Nephron progenitor cell (in vitro differentiated cells): ENCODE data around the gene SHROOM3.
A peak's percentile ranks its signal among the peaks of the same experiment; 100 is the strongest.

Experiments used
- DNase-seq: peaks from one replicate; pipeline ENCODE4 v3.0.0; 2021
- H3K27ac Mint-ChIP-seq: 2 replicates; pipeline ENCODE4 v1.8.0; 2021; ENCODE audit warnings: mild to moderate bottlenecking, moderate library complexity, mixed read lengths
- H3K27me3 Mint-ChIP-seq: 2 replicates; pipeline ENCODE4 v1.8.0; 2021; ENCODE audit warnings: mild to moderate bottlenecking, low read depth, mixed read lengths; ENCODE audit not compliant: poor library complexity
- H3K36me3 Mint-ChIP-seq: 2 replicates; pipeline ENCODE4 v1.8.0; 2021; ENCODE audit warnings: low read depth, mixed read lengths
- H3K4me1 Mint-ChIP-seq: 2 replicates; pipeline ENCODE4 v1.8.0; 2021; ENCODE audit warnings: mixed read lengths
- H3K4me3 Mint-ChIP-seq: 2 replicates; pipeline ENCODE4 v1.8.0; 2021; ENCODE audit warnings: mild to moderate bottlenecking, moderate library complexity, mixed read lengths
- H3K9me3 Mint-ChIP-seq: 2 replicates; pipeline ENCODE4 v1.8.0; 2021; ENCODE audit warnings: mild to moderate bottlenecking, moderate library complexity, mixed read lengths
- CTCF ChIP-seq: fragments of 200-600 bp; sonication (generic); IDR thresholded peaks from 2 replicates; pipeline ENCODE4 v1.5.0; 2021; ENCODE audit warnings: antibody characterized with exemption

Gene SHROOM3

GRCh38 chr4:76458825-76459224 is 23.8 kb downstream of the SHROOM3 start:
- peak; percentile 14 for DNase-seq
- no peak for TF ChIP-seq CTCF
- Mint-ChIP-seq H3K9me3 (peaks cover 18% of the 10 kb centered on the region), H3K27me3 (peaks cover 3% of the 10 kb centered on the region), H3K27ac (peak overlapping the region; percentile 98), H3K4me1 (peaks cover 24% of the 10 kb centered on the region), H3K36me3 (peaks cover 9% of the 10 kb centered on the region), H3K4me3 (peak overlapping the region; percentile 42)

GRCh38 chr4:76459291-76459723 is 24.3 kb downstream of the SHROOM3 start:
- H3K9me3 Mint-ChIP-seq = peaks cover 22% of the 10 kb centered on the region

GRCh38 chr4:76463568-76463967 is 28.5 kb downstream of the SHROOM3 start:
- Mint-ChIP-seq H3K4me1 (peaks cover 15% of the 10 kb centered on the region), H3K9me3 (peaks cover 35% of the 10 kb centered on the region)

More at GRCh38 chr4:76459291-76459723, 24.3 kb downstream of the SHROOM3 start:
- Mint-ChIP-seq H3K4me3 (peak overlapping the region; percentile 55), H3K36me3 (peaks cover 9% of the 10 kb centered on the region), H3K4me1 (peaks cover 24% of the 10 kb centered on the region), H3K27me3 (no peaks in the 10 kb centered on the region), H3K27ac (peak overlapping the region; percentile 98)
- DNase-seq = peak; percentile 12
- TF ChIP-seq CTCF = no peak

GRCh38 chr4:76470064-76470463 is 35.0 kb downstream of the SHROOM3 start:
- H3K4me3 Mint-ChIP-seq = no peak overlapping the region

More at GRCh38 chr4:76463568-76463967, 28.5 kb downstream of the SHROOM3 start:
- TF ChIP-seq CTCF = no peak
- no peak for DNase-seq
- Mint-ChIP-seq H3K36me3 (peaks cover 18% of the 10 kb centered on the region), H3K27me3 (no peaks in the 10 kb centered on the region), H3K4me3 (no peak overlapping the region), H3K27ac (no peak overlapping the region)

GRCh38 chr4:76470532-76470931 is 35.5 kb downstream of the SHROOM3 start:
- peaks cover 1% of the 10 kb centered on the region for H3K9me3 Mint-ChIP-seq
- H3K36me3 Mint-ChIP-seq = peaks cover 1% of the 10 kb centered on the region
- no peaks in the 10 kb centered on the region for H3K27me3 Mint-ChIP-seq
- no peak for TF ChIP-seq CTCF
- no peak for DNase-seq
- H3K4me3 Mint-ChIP-seq = no peak overlapping the region
- H3K4me1 Mint-ChIP-seq = no peaks in the 10 kb centered on the region
- H3K27ac Mint-ChIP-seq = no peak overlapping the region

More at GRCh38 chr4:76470064-76470463, 35.0 kb downstream of the SHROOM3 start:
- Mint-ChIP-seq H3K9me3 (peaks cover 5% of the 10 kb centered on the region), H3K36me3 (peaks cover 4% of the 10 kb centered on the region), H3K27ac (no peak overlapping the region), H3K4me1 (no peaks in the 10 kb centered on the region), H3K27me3 (no peaks in the 10 kb centered on the region)
- no peak for TF ChIP-seq CTCF
- no peak for DNase-seq

GRCh38 chr4:76476571-76476970 is 41.5 kb downstream of the SHROOM3 start:
- TF ChIP-seq CTCF = no peak
- H3K9me3 Mint-ChIP-seq = peaks cover 40% of the 10 kb centered on the region
- H3K27ac Mint-ChIP-seq = no peak overlapping the region
- no peaks in the 10 kb centered on the region for H3K27me3 Mint-ChIP-seq
- H3K4me3 Mint-ChIP-seq = no peak overlapping the region
- H3K4me1 Mint-ChIP-seq = no peaks in the 10 kb centered on the region
- no peak for DNase-seq
- H3K36me3 Mint-ChIP-seq = peaks cover 13% of the 10 kb centered on the region
